ENCODE measurements around the gene LZTR1.

DNA sequence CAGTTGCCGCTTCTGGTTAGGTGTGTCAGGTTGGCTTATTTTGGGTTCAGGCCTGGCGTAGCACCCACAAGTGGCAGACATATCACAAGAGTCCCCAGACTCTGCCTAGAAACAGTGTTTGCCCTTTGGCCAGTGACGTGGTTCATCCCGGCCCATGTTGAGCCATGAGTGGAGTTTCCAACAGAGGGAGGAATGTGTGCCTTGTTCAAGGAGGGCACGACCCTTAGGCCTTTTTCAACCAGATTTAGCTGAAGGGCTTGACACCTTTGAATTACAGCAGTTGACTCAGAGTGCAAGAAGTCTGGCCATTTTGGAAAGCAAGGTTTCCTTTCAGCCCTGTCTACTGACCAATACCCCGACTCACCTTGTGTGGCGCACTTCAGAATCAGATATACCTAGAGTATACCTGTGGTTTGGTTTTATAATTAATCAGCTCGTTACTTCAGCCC lies 30.1 kb upstream of the LZTR1 start:
- no peak for TF ChIP-seq EZH2 (IDR thresholded peaks at IDR 0.05; ENCODE audit: borderline replicate concordance, low read depth, low read length, severe bottlenecking)
- TF ChIP-seq, protein P1, sequence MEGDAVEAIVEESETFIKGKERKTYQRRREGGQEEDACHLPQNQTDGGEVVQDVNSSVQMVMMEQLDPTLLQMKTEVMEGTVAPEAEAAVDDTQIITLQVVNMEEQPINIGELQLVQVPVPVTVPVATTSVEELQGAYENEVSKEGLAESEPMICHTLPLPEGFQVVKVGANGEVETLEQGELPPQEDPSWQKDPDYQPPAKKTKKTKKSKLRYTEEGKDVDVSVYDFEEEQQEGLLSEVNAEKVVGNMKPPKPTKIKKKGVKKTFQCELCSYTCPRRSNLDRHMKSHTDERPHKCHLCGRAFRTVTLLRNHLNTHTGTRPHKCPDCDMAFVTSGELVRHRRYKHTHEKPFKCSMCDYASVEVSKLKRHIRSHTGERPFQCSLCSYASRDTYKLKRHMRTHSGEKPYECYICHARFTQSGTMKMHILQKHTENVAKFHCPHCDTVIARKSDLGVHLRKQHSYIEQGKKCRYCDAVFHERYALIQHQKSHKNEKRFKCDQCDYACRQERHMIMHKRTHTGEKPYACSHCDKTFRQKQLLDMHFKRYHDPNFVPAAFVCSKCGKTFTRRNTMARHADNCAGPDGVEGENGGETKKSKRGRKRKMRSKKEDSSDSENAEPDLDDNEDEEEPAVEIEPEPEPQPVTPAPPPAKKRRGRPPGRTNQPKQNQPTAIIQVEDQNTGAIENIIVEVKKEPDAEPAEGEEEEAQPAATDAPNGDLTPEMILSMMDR (IDR thresholded peaks at IDR 0.05; ENCODE audit: borderline replicate concordance, extremely low read depth, low read length, poor library complexity, severe bottlenecking) = no peak

Data from DND-41 (cell line).